NCI-H69 (cell line): ENCODE results near the gene NTN5.

Source experiments
- DNase-seq: peaks from one replicate; lab custom pipeline; 2025; lab: John Stamatoyannopoulos, UW

Gene NTN5

DNA sequence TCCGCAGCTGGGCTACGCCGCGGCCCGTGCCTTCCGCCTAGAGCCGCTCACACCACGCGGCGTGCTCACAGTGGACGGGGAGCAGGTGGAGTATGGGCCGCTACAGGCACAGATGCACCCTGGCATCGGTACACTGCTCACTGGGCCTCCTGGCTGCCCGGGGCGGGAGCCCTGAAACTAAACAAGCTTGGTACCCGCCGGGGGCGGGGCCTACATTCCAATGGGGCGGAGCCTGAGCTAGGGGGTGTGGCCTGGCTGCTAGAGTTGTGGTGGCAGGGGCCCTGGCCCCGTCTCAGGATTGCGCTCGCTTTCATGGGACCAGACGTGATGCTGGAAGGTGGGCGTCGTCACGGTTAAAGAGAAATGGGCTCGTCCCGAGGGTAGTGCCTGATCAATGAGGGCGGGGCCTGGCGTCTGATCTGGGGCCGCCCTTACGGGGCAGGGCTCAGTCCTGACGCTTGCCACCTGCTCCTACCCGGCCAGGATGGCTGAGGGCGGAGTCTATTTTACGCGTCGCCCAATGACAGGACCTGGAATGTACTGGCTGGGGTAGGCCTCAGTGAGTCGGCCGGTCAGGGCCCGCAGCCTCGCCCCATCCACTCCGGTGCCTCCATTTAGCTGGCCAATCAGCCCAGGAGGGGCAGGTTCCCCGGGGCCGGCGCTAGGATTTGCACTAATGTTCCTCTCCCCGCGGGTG, 43.1 kb downstream of the NTN5 start:
- peak; percentile 97 for DNase-seq

DNA sequence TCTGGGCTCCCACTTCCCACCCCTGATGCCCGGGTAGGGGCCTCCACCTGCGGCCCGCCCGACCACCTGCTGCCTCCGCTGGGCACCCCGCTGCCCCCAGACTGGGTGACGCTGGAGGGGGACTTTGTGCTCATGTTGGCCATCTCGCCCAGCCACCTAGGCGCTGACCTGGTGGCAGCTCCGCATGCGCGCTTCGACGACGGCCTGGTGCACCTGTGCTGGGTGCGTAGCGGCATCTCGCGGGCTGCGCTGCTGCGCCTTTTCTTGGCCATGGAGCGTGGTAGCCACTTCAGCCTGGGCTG, 43.6 kb downstream of the NTN5 start:
- no peak for DNase-seq

DNA sequence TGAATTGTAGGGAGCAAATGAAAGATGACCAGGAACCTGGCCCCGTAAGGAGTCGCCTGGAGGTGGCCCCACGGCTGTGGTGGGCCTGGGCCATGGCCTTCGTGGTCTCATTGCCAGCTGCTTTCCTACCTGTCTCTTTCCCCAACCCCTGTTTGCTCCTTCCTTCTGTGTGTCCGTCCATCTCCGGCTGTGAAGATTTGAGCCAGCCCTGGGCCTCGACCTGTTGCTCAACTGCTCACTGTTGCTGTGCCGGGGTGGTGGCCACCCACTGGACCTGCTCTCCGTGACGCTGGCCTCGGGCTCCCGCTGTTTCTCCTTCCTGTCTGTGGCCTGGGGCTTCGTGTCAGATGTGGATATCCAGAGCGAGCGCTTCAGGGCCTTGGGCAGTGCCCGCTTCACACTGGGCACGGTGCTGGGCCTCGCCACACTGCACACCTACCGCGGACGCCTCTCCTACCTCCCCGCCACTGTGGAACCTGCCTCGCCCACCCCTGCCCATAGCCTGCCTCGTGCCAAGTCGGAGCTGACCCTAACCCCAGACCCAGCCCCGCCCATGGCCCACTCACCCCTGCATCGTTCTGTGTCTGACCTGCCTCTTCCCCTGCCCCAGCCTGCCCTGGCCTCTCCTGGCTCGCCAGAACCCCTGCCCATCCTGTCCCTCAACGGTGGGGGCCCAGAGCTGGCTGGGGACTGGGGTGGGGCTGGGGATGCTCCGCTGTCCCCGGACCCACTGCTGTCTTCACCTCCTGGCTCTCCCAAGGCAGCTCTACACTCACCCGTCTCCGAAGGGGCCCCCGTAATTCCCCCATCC, 44.1 kb downstream of the NTN5 start:
- no peak for DNase-seq

DNA sequence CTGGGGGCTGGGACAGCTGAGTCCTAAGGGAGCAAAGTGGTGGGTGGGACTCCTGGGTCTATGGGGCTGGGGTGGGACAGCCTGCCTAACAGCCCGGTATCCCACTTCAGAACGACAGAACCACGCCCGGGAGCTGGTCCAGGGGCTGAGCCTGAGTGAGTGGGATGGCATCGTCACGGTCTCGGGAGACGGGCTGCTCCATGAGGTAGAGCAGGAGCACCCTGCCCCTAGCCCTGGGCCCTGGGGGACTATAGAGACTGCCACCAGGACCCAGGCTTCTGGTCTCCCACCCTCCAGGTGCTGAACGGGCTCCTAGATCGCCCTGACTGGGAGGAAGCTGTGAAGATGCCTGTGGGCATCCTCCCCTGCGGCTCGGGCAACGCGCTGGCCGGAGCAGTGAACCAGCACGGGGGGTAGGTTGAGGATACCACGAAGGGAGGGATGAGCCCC, 44.9 kb downstream of the NTN5 start:
- DNase-seq, result no peak

DNA sequence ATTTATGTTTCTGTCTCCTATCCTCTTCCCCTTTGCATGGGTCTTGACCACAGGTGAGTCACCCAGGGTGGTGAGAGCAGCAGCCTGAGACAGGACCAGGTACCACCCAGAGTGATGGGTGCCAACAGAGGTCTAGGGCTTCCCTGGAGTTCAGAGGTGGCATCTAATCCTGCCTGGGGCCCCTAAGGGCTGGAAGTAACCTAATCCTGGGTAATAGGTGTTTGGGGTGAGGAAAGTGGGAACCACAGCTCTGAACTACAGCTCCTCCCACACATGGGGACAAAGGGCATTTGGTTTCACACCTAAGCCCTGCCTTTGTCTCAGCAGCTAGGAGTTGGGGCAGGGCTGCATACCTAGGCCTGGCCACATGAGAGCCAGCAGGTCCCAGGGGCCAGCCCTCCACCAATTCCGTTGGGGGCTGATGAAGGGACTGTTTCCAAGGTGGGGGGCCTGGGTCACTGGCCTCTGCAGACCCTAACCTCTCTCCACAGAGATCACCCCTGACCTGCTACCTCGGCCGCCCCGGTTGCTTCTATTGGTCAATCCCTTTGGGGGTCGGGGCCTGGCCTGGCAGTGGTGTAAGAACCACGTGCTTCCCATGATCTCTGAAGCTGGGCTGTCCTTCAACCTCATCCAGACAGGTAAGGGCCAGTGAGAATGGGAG, 45.5 kb downstream of the NTN5 start:
- no peak for DNase-seq

DNA sequence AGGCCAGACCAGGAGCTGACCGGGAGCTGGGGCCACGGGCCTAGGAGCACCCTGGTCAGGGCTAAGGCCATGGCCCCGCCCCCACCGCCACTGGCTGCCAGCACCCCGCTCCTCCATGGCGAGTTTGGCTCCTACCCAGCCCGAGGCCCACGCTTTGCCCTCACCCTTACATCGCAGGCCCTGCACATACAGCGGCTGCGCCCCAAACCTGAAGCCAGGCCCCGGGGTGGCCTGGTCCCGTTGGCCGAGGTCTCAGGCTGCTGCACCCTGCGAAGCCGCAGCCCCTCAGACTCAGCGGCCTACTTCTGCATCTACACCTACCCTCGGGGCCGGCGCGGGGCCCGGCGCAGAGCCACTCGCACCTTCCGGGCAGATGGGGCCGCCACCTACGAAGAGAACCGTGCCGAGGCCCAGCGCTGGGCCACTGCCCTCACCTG, 46.9 kb downstream of the NTN5 start:
- no peak for DNase-seq

DNA sequence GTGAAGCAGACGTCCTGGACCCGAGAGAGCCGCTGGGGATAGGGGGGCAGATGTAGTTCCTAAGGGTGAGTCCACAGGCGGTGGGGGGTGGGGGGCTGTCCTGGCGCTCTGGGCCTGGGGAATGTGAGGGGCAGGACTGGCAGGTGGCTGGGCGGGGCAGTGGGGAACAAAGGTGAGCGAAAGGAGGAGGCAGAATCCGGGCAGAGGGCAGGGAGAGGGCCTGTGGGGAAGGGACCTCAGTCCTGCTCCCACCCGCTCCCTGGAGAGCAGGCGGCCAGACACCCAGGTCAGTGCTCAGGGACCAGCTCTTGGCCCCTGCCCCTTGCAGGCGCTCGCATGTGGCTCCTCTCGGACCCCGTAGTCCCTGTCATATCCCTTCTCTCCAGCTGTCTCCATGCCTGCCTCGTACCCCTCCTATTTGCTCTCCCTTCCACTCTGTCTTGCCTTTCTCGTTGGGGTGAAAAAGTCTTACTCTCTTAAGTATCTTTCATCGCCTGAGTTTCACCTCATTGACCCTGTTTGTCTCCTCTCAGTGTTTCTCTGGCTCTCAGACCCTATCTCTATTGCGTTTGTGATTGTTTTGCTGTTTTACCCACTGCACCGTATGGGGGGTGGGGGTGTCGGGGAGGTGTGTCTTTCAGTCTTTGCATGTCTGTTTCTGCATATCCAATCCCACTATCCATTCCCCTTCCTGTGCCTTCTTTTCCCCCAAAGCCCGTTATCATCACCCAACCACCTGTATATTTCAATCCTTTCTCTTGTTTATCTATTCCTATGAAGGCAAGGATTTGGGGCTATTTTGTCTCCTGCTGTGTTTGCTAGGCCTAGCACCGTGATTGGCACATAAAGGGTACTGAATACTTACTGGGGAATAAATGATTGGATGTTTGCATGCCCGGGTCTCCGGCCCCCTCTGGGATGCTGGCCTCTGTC, 47.8 kb downstream of the NTN5 start:
- DNase-seq, result peak; percentile 32

DNA sequence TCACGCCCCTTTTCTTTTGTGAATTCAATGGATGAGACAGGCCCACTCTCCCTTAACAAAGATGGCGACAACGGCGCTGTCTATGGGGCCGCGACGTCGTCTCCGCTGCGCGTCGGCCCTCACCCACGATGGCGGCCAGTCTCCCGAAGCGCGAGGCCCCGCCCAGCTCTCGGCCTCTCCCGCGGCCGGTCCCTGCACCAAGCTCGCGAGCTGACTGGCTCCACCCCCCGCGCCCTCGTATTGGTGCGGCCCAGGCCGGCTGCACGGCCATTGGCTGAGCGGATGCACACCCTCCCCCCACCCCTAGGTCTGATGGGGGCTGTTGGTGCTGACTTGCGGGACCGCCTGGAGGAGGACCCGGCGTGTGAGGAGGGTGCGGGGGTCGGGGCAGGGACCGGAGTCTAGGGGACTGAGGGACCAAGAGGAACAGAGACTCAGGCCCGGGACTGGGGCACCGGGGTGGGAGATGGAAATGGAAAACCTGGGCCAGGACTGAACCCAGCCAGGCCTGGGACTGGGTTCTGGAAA, 48.7 kb downstream of the NTN5 start:
- peak; percentile 99 for DNase-seq

DNA sequence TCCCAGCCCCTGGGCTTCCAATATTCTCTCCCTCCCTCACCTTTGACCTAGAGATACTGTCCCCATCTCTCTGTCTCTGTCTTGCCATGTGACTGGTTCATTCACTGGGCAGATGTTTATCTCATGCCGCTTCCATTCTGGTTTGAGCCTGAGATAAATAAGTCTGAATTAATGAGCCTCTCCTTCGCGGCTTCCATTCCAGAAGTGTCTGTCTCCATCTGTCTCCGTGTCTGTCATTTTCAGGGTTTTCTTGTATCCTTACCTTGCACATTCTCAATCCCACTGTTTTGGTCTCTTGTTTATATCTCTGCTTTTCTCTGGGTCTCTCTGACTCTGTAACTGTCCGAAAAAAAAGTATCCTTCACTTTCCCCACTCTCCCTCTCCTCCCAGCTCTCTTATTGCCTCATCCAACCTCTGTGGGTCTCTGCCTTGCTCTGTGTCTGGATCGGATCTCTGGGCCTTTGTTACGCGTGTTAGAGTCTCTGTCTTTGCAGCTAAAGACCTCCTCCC, 49.2 kb downstream of the NTN5 start:
- DNase-seq, result no peak

DNA sequence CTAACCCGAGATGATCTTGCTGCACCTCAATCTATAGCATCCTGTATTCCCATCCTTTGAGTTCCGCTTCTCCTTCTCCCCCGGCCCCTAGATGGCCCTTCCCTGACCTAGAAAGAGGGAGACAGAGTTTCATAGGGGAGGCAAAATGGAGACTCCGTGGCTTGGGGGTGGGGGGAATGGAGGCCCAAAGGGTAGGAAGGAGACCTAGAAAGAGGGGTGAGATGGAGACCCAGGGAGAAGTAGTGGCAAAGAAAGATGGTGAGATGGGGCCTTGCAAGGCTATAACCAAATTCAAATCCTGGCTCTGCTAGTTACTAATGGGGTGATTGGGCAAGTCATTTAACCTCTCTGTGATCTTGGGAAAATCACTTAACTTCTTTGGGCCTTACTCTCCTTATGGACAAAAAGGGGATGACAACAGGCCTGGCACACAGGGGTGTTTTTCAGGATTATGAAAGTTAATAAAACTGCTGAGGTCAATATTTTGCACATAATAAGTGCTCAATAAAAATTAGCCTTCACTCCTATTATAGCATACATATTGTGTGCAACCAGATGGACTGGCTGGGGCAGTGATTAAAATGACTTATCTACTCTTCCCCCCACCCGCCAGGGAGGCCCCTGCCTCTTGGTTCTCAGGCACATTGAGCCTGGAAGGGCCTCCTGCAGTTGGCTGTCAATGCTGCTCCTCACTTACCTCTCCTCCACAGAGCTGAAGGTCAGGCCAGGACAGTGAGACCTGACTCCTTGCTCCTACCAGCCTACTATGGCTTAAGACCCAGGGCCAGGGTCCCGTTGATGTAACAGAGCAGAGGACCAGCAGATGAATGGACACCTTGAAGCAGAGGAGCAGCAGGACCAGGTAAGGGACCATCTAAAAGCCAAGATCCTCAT, 52.9 kb downstream of the NTN5 start:
- no peak for DNase-seq

DNA sequence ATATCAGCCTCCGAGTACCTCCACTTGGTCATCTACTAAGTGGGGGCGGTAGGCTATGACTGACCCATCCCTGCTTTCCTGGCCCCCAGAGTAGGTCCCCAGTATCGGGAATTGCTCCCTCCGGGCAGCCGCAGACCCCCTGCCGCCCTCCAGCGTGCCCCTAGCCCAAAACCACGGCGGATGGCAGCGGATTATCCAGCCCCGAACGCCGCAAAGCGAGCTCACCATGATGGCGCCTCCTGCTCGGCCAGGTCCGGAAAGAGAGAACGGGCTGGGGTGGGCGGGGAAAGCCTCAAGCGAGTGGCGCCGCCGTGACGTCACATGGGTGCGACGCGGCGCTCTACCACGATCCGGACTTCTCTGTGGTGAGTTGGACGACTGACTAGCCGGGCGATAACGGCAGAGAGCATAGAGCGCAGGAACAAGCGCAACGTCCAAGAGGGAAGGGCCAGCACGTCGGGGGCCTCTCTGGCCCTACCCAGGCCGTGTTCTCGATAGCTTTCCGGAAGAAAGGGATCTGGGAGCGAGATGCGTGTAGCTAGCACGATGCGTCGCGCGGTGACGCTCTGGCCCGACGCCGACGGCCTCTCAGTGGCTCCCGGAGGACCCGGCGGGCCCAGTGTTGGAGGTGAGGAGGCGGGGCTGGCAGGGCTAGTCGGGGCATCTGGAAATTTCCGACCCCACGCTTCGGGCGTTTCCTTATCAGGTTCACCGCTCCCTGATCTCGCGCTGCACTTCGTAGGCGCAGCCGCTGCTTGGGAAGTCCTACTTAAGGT, 53.7 kb downstream of the NTN5 start, which contains the start of the genes RPL18 and SPHK2:
RPL18 (minus strand) TSS at position 263 of the 776 bp plus-strand sequence; CDS start at position 228, 35 bp downstream.
SPHK2 (plus strand) TSS at position 591 of the 776 bp plus-strand sequence. CDS start 1,009 bp downstream, outside the sequence.
- DNase-seq, result peak; percentile 100

DNA sequence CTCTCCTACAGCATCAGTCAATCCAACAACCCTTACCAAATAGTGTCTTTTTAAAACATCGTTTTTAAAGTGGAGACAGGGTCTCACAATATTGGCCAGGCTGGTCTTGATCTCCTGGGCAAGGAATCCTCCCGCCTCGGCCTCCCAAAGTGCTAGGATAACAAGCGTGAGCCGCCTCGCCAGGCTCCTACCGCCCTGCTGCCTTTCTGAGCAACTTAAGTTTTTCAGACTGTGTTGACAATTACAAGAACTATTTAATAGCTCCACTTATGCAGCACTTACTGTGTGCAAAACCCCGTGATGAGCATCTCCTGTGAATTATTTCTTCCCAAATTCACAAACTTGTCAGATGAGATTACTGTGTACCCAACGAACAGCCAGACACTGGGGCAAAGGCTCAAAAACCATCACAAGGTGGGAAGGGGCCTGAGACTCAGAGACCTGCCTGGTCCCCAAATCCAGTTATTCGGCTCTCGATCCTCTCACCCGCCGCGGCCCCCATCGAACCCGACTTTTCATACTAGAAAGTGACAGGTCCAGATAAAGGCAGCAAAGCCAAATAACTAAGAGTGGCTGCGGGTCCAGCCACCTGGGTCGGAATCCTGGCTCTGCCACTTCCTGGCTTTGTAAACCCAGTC, 54.4 kb downstream of the NTN5 start:
- no peak for DNase-seq

DNA sequence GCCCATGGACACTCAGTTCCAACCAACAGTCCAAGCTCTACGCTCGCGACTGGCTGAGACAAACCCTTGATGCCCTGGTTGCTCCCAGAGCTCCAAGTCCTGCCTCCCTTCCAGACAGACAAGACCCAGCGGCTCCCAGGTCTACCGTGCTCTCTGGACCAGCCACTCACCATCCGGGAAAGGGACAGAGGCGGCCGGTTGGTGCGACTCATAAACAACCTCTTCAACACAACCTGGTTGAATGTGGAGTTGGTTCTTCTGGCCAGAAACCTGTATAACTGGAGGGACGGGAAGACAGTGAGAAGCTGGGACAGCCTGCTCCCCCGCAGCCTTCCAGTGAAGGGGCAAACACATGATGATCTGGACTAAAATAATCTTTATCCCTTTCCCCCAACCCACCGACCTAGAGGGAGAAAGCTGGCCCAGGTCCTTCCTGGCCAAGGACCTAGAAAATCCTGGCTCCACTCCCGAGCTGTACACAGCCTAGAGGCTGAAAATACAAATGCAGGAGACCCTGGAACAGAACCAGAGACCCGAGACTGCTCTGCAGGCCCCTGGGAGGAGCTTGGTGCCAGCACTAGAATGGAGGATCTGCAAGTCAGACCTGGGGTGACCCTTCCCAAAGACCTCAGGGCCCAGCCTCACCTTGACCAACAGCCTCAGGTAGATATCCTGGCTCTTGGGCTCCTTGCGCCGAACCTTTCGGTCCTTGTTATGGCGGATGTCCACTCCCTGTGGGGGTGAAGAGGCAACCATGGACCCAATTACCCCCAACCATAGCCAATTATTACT, 55.5 kb downstream of the NTN5 start:
- no peak for DNase-seq

DNA sequence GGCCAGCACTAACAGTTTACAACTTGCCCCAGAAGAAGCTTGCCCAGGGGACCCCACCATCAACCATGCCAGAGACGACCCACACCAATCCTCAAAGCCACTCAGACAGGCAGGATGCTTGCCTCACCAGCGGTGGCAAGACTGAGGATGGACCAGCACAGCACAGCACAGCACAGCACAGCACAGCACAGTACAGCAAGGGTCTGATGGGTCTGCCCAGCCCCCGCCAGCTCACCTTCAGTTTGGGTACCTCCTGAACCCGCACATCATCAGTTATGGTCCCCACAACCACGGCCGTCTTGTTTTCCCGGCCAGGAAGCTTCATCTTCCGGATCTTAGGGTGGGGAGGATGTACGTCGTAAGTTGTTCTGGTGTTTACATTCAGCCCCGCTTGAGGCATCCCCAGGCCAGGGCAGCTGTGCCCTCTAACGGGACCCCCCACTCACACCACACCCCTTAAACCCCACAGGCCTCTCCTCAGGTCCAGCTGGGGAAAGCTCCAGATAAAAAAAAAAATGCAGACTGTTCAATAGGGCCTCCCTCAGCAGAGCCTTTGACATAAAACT, 56.2 kb downstream of the NTN5 start:
- DNase-seq, result no peak

DNA sequence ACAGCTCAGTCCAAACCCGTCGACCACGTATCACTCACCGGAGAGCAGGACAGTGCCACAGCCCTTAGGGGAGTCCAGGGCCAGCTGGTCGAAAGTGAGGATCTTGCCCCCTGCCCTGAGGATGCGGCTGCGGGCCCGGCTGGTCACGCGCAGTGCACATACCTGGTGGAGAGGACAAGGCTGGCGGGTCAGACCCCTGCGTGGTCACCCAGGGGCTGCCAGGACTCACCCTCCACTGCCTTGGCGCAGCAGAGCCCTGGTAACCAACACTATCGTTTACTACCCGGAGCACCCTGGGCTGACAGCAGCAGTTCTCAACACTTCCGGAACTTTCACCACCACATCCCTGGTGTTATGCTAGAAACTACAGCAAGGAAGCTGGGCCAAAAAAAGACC, 56.8 kb downstream of the NTN5 start:
- no peak for DNase-seq

DNA sequence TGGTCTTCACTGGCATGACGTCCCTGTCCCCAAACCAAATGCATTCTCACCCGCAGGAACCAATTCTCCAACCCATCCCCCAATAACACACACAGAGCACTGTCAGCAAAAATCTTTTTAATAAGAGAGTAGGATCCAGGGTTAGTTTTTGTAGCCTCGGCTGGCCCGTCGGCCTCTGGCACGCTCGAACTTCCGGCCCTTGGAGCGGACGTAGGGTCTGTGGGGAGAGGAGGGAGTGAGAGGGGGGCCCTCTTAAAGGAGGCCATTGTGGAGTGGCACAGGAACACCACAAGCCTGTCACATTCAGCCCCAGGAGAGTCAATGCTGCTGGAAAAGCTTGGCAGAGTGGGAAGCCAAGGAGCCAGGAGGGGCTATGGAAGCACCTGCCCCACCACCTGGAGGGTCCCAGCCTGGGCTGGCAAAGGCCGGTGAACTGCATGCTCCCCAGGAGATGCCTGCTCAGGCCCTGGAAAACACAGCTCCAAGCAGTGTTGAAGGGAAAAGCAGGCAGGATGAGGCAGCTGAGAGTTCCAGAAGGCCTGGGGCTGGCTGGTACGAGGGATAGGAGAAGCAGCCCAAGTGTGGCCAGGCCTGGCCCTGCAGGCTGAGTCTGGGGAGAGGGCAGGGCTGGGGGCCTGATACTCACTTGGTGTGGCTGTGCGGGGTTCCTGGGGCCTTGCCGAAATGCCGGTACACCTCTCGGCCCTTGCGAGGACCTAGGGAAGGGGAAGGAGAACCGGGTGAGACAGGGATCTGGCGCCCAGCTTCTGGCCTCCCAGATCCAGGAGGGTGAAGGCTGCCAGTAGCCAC, 57.4 kb downstream of the NTN5 start:
- DNase-seq, result no peak
